Left hindlimb (tissue), 1 donor: Measurements from ENCODE around the gene RYR2.

Experiments
- DNase-seq: peaks from one replicate; pipeline ENCODE4 v3.0.0-alpha.2; 2018

RYR2 gene

GRCh38 chr1:237879195-237879594 lies 837.2 kb downstream of the RYR2 start:
- DNase-seq: no peak
